ENCODE data around the gene CNOT2.

The CNOT2 gene

DNA sequence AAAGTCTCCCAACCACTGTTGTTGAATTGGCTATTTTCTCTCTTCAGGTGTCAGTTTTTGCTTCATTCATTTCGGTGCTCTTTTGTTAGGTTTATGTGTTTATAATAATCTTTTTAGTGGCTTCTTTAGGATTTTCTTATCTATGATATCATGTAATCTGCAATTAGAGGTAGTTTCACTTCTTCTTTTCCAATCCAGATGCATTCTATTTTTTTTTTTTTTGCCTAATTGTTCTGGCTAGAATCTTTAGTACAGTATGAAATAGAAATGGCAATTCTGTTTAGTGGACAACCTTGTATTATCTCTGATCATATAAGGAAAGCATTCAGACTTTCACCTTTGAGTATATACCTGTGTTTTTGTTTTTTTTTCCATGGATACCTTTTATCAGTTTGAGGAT lies 17.4 kb downstream of the CNOT2 start:
- TF ChIP-seq ZFX (IDR thresholded peaks at IDR 0.05; ENCODE audit: borderline replicate concordance) = no peak
- TF ChIP-seq, protein P1, sequence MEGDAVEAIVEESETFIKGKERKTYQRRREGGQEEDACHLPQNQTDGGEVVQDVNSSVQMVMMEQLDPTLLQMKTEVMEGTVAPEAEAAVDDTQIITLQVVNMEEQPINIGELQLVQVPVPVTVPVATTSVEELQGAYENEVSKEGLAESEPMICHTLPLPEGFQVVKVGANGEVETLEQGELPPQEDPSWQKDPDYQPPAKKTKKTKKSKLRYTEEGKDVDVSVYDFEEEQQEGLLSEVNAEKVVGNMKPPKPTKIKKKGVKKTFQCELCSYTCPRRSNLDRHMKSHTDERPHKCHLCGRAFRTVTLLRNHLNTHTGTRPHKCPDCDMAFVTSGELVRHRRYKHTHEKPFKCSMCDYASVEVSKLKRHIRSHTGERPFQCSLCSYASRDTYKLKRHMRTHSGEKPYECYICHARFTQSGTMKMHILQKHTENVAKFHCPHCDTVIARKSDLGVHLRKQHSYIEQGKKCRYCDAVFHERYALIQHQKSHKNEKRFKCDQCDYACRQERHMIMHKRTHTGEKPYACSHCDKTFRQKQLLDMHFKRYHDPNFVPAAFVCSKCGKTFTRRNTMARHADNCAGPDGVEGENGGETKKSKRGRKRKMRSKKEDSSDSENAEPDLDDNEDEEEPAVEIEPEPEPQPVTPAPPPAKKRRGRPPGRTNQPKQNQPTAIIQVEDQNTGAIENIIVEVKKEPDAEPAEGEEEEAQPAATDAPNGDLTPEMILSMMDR (IDR thresholded peaks at IDR 0.05) = no peak
- H3K27ac ChIP-seq = no peak overlapping the region

DNA sequence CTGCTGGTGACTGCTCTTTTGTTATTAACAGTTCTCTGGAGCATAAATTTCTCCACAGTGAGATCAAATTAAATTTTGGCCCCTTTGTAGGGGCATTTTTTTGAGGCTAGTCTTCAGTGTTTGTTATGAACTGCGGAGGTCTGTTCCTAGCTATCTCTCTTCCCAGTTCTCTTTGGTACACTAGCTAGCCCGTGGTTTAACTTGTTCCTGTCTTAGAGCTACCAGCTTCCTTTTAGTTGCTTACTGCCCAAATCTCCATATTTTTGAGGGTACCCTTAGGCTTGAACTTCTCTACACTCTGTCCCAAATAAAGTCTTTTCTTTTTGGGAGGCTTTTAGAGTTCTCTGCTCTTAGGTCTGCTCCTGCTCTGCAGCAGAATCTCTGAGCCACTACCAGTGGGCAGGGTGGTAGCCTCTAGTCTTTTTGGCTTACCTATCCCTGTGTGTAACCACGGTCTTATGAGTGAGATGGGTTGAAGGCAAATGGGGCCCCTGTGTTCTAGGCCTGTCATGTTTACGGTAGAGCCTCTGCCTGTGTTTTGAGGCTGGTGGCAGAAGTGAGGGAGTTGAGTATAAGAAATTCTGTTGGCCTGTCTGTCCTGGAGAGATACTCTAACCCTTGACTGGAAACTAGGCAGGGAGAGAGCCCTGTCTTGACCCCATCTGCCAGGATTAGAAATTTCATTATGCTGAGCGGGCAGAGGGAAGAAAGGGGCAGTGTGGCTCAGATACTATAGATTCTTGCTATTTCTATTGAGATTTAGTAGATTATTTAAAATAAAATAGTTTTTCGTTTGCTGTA lies 21.0 kb downstream of the CNOT2 start:
- H3K27ac ChIP-seq = no peak overlapping the region
- TF ChIP-seq, protein P1 (IDR thresholded peaks at IDR 0.05) = no peak
- TF ChIP-seq ZFX (IDR thresholded peaks at IDR 0.05; ENCODE audit: borderline replicate concordance) = no peak

DNA sequence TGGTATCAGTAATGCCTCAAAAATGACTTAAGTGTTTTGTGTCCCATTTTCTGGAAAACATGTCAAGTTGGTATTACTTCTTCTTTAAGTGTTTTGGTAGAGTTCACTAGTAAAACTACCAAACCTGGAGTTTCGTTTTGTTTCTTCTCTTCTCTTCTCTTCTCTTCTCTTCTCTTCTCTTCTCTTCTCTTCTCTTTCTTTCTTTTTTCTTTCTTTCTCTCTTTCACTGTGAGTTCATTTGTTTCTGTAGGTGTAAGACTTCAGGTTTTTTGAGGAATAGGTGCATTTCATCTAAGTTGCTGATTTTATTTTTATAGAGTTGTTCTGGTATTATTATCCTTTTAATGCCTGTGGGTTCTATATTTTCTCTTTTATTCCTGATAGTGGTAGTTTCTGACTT lies 21.9 kb downstream of the CNOT2 start:
- TF ChIP-seq, protein P1 (IDR thresholded peaks at IDR 0.05) = no peak
- no peak for TF ChIP-seq ZFX (IDR thresholded peaks at IDR 0.05; ENCODE audit: borderline replicate concordance)
- no peak overlapping the region for H3K27ac ChIP-seq

DNA sequence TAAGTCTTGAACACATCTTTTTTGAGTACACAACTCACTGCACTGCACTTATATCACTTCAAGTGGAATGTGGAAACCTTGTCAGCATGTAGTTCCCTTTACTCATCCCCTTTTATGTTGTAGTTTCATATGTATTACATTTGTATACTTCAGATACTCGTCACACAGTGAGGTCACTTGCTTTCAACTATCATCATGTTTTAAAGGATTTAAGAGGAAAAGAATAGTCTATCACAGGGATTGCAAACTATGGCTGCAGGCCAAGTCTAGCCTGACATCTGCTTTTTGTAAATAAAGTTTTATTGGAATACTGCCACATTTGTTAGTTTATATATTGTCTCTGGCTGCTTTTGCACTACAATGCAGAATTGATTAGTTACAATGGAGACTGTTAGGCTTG lies 24.3 kb downstream of the CNOT2 start:
- TF ChIP-seq ZFX (IDR thresholded peaks at IDR 0.05; ENCODE audit: borderline replicate concordance) = no peak
- TF ChIP-seq, protein P1 (IDR thresholded peaks at IDR 0.05) = no peak
- H3K27ac ChIP-seq = peak overlapping the region; percentile 25

DNA sequence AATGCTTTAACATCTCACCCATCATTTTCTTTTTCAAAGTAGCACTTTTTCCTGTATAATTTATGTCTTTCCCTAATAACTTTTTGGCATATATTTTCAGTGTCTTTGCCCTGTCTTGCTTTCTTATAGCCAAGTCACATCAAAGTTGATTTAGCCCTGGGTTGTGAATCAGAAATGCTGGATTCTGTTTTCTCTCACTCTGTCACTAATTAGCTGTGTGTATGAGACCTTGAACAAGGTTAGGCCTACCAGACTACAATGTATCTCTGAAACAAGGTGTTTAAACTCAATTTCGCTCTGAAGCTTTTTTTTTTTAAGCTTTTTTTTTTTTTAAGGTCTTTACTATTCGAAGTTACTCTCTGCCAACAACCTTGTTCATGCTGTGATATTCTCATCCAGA lies 25.7 kb downstream of the CNOT2 start:
- no peak for TF ChIP-seq ZFX (IDR thresholded peaks at IDR 0.05; ENCODE audit: borderline replicate concordance)
- TF ChIP-seq, protein P1 (IDR thresholded peaks at IDR 0.05) = no peak
- H3K27ac ChIP-seq = no peak overlapping the region

DNA sequence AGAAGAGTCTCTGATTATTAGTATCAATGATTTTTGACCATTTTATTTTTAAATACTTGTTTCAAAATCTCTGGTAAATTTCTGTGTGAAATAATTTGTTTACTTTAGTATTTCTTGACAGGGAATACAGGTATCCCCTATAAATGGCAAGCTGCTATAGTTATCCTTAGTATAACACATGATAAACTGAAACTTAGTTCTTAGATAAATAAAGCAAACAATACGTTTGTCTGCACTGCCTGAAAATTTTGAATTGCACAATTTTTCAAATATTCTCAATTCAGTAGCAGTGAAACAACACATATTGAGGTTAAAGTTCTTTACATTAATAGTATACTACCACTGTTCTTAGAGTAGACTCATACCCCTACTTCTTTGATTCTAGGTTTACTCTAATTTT lies 26.9 kb downstream of the CNOT2 start:
- H3K27ac ChIP-seq = peak overlapping the region; percentile 70
- TF ChIP-seq, protein P1 (IDR thresholded peaks at IDR 0.05) = no peak
- no peak for TF ChIP-seq ZFX (IDR thresholded peaks at IDR 0.05; ENCODE audit: borderline replicate concordance)

DNA sequence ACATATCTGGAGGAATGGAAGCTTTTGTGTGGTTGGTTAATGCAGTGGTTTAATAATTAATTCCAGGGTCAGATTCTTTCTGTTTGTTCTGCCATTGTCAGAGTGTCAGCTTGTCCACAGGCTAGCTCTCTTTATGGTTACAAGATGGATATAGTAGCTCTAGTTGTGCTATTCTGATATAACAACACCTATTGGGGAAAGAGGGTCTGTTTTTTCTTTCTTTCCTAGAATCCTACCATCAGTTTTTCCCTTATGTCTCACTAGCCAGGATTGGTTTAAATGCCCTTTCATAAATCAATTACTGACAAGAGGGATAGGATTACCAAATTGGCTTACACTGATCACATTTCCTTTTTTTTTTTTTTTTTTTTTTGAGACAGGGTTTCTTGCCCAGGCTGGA lies 27.8 kb downstream of the CNOT2 start:
- TF ChIP-seq, protein P1 (IDR thresholded peaks at IDR 0.05) = no peak
- TF ChIP-seq ZFX (IDR thresholded peaks at IDR 0.05; ENCODE audit: borderline replicate concordance) = no peak
- peak overlapping the region; percentile 70 for H3K27ac ChIP-seq
